ENCODE results near the gene IL4R. TPM values are rescaled to one million over a fixed set of nuclear protein-coding genes. Genes with fewer than 3 reads are reported as not detected.

IL4R gene
- total and polyA plus RNA-seq, 4 donors: 15.5 to 61.9 (median 29.9) TPM

DNA sequence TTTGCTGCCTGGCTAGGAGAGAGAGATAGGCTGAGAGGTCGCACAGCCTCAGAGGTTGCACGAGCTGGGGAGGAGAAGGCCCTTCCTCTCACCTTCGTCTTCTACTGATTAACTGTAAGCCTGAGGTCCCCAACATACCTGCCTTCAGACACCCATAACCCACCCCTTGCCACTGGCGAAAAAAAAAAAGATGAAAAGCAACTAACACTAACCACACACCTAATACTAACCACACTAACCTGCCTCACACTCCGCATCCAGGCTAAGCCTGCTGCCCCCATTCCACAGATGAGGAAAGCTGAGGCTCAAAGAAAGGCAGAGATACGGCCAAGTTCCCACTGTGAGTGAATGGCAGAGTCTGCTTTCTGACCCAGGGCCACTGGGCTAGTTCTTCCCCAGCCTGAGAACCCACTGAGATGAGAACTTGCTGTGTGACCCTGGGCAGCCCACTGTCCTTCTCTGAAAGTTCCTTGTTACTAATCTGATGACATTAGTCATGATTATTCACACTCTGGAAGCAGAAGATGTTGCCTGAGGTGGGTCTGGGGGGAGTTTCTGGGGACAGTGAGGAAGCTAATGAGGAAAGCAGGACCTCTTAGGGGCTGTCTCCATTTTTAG lies 92.8 kb downstream of the IL4R start:
- DNase-seq (ENCODE audit: low spot score): no peak
- H3K4me3 ChIP-seq (ENCODE audit: low read depth in 1 of 3, low read length in 3 of 3): no peak overlapping the region
- H3K9ac ChIP-seq (ENCODE audit: low read depth in 1 of 2, low read length in 2 of 2): no peak overlapping the region
- peaks cover 0 to 3% (median 0%) of the 10 kb centered on the region in 4 donors for H3K27me3 ChIP-seq (ENCODE audit: control insufficient read depth in 4 of 4, insufficient read depth in 4 of 4, low read length in 3 of 4)
- no peaks in the 10 kb centered on the region for H3K4me1 ChIP-seq (ENCODE audit: control insufficient read depth in 4 of 4, insufficient read depth in 4 of 4, low read length in 3 of 4)
- TF ChIP-seq, protein P1, sequence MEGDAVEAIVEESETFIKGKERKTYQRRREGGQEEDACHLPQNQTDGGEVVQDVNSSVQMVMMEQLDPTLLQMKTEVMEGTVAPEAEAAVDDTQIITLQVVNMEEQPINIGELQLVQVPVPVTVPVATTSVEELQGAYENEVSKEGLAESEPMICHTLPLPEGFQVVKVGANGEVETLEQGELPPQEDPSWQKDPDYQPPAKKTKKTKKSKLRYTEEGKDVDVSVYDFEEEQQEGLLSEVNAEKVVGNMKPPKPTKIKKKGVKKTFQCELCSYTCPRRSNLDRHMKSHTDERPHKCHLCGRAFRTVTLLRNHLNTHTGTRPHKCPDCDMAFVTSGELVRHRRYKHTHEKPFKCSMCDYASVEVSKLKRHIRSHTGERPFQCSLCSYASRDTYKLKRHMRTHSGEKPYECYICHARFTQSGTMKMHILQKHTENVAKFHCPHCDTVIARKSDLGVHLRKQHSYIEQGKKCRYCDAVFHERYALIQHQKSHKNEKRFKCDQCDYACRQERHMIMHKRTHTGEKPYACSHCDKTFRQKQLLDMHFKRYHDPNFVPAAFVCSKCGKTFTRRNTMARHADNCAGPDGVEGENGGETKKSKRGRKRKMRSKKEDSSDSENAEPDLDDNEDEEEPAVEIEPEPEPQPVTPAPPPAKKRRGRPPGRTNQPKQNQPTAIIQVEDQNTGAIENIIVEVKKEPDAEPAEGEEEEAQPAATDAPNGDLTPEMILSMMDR (IDR thresholded peaks at IDR 0.05; ENCODE audit: low read depth, low read length, missing input control): no peak
- TF ChIP-seq JUND (IDR thresholded peaks at IDR 0.05) (no peak), EGR1 (IDR thresholded peaks at IDR 0.05; ENCODE audit: low read depth in 2 of 2) (no peak), TAF1 (conservative IDR thresholded peaks at IDR 0.05) (no peak), HNF4G (IDR thresholded peaks at IDR 0.05) (no peak), GABPA (IDR thresholded peaks at IDR 0.05 in 1 of 2, conservative IDR thresholded peaks at IDR 0.05 in 1 of 2) (no peak), RAD21 (IDR thresholded peaks at IDR 0.05) (no peak), YY1 (IDR thresholded peaks at IDR 0.05) (no peak), HNF4A (conservative IDR thresholded peaks at IDR 0.05) (no peak), FOXA2 (IDR thresholded peaks at IDR 0.05) (no peak)
- TF ChIP-seq, protein P2, sequence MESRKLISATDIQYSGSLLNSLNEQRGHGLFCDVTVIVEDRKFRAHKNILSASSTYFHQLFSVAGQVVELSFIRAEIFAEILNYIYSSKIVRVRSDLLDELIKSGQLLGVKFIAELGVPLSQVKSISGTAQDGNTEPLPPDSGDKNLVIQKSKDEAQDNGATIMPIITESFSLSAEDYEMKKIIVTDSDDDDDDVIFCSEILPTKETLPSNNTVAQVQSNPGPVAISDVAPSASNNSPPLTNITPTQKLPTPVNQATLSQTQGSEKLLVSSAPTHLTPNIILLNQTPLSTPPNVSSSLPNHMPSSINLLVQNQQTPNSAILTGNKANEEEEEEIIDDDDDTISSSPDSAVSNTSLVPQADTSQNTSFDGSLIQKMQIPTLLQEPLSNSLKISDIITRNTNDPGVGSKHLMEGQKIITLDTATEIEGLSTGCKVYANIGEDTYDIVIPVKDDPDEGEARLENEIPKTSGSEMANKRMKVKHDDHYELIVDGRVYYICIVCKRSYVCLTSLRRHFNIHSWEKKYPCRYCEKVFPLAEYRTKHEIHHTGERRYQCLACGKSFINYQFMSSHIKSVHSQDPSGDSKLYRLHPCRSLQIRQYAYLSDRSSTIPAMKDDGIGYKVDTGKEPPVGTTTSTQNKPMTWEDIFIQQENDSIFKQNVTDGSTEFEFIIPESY (IDR thresholded peaks at IDR 0.05): no peak
- TF ChIP-seq, protein P3, sequence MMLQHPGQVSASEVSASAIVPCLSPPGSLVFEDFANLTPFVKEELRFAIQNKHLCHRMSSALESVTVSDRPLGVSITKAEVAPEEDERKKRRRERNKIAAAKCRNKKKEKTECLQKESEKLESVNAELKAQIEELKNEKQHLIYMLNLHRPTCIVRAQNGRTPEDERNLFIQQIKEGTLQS (IDR thresholded peaks at IDR 0.05): no peak
- TF ChIP-seq, protein P4, sequence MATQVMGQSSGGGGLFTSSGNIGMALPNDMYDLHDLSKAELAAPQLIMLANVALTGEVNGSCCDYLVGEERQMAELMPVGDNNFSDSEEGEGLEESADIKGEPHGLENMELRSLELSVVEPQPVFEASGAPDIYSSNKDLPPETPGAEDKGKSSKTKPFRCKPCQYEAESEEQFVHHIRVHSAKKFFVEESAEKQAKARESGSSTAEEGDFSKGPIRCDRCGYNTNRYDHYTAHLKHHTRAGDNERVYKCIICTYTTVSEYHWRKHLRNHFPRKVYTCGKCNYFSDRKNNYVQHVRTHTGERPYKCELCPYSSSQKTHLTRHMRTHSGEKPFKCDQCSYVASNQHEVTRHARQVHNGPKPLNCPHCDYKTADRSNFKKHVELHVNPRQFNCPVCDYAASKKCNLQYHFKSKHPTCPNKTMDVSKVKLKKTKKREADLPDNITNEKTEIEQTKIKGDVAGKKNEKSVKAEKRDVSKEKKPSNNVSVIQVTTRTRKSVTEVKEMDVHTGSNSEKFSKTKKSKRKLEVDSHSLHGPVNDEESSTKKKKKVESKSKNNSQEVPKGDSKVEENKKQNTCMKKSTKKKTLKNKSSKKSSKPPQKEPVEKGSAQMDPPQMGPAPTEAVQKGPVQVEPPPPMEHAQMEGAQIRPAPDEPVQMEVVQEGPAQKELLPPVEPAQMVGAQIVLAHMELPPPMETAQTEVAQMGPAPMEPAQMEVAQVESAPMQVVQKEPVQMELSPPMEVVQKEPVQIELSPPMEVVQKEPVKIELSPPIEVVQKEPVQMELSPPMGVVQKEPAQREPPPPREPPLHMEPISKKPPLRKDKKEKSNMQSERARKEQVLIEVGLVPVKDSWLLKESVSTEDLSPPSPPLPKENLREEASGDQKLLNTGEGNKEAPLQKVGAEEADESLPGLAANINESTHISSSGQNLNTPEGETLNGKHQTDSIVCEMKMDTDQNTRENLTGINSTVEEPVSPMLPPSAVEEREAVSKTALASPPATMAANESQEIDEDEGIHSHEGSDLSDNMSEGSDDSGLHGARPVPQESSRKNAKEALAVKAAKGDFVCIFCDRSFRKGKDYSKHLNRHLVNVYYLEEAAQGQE (IDR thresholded peaks at IDR 0.05): no peak
- TF ChIP-seq, protein P5, sequence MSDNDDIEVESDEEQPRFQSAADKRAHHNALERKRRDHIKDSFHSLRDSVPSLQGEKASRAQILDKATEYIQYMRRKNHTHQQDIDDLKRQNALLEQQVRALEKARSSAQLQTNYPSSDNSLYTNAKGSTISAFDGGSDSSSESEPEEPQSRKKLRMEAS (IDR thresholded peaks at IDR 0.05): no peak
- H3K36me3 ChIP-seq (ENCODE audit: control insufficient read depth in 4 of 4, insufficient read depth in 3 of 4, low read depth in 1 of 4, low read length in 3 of 4): no peaks in the 10 kb centered on the region
- WGBS: 67% methylated on average over 6 of the region's 6 CpGs
- H3K27ac ChIP-seq (ENCODE audit: low read depth in 1 of 2, low read length in 2 of 2): no peak overlapping the region
- H3K9me3 ChIP-seq (ENCODE audit: control insufficient read depth in 4 of 4, low read length in 3 of 4): no peaks in the 10 kb centered on the region

DNA sequence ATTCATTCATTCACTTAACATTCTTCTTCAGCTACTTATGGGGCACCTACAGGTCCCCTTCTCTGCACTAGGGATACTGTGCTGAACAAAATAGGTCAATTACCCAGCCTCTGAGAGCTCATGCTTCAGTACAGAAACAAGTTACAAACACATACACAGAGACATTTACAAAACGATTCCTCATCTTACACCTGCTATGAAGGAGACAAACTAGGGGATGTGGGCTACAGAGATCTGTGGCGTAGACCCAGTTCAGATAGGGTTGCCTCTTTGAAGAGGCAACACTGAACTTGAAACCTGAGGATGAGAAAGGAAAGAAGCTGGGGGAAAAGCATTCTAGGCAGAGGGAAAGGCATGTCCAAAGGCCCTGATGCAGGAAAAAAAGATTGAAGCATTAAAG lies 93.4 kb downstream of the IL4R start:
- WGBS: 69% methylated on average over 2 of the region's 2 CpGs
- no peaks in the 10 kb centered on the region for H3K9me3 ChIP-seq (ENCODE audit: control insufficient read depth in 4 of 4, low read length in 3 of 4)
- no peak overlapping the region for H3K27ac ChIP-seq (ENCODE audit: low read depth in 1 of 2, low read length in 2 of 2)
- H3K36me3 ChIP-seq (ENCODE audit: control insufficient read depth in 4 of 4, insufficient read depth in 3 of 4, low read depth in 1 of 4, low read length in 3 of 4): no peaks in the 10 kb centered on the region
- no peak for DNase-seq (ENCODE audit: low spot score)
- H3K4me1 ChIP-seq (ENCODE audit: control insufficient read depth in 4 of 4, insufficient read depth in 4 of 4, low read length in 3 of 4): no peaks in the 10 kb centered on the region
- H3K9ac ChIP-seq (ENCODE audit: low read depth in 1 of 2, low read length in 2 of 2): no peak overlapping the region
- peaks cover 0 to 3% (median 0%) of the 10 kb centered on the region in 4 donors for H3K27me3 ChIP-seq (ENCODE audit: control insufficient read depth in 4 of 4, insufficient read depth in 4 of 4, low read length in 3 of 4)
- no peak overlapping the region for H3K4me3 ChIP-seq (ENCODE audit: low read depth in 1 of 3, low read length in 3 of 3)
- TF ChIP-seq, protein P1 (IDR thresholded peaks at IDR 0.05; ENCODE audit: low read depth, low read length, missing input control): no peak
- TF ChIP-seq HNF4A (conservative IDR thresholded peaks at IDR 0.05) (no peak), YY1 (IDR thresholded peaks at IDR 0.05) (no peak), RAD21 (IDR thresholded peaks at IDR 0.05) (no peak), JUND (IDR thresholded peaks at IDR 0.05) (no peak), FOXA2 (IDR thresholded peaks at IDR 0.05) (no peak), FOXA1 (IDR thresholded peaks at IDR 0.05) (no peak), RXRA (IDR thresholded peaks at IDR 0.05) (no peak), SP1 (IDR thresholded peaks at IDR 0.05) (no peak), NR2F2 (IDR thresholded peaks at IDR 0.05) (no peak), TAF1 (conservative IDR thresholded peaks at IDR 0.05) (no peak)
- TF ChIP-seq, protein P5 (IDR thresholded peaks at IDR 0.05): no peak
